ENCODE measurements around the gene SCG5.

Gene SCG5

DNA sequence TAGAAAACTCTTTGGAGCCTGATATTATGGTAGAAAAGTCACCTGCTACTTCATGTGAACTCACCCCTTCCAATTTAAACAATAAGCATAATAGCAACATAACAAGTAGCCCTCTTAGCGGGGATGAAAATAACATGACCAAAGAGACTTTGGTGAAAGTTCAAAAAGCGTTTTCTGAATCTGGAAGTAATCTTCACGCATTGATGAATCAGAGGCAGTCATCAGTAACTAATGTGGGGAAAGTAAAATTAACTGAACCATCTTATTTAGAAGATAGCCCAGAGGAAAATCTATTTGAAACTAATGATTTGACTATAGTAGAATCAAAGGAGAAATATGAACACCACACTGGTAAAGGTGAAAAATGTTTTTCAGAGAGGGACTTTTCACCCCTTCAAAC, 5.1 kb upstream of the SCG5 start:
- no peak for DNase-seq
- Histone ChIP-seq H3K27me3 (replicated peaks; ENCODE audit: insufficient read depth, low read length) (no peaks in the 10 kb centered on the region), H3K9ac (ENCODE audit: low read length) (no peak overlapping the region), H4K20me1 (ENCODE audit: insufficient read depth, low read length) (no peaks in the 10 kb centered on the region), H3K9me2 (replicated peaks; ENCODE audit: insufficient read depth, low read length) (no peaks in the 10 kb centered on the region), H3K4me1 (ENCODE audit: low read length) (no peaks in the 10 kb centered on the region), H3K36me3 (replicated peaks; ENCODE audit: insufficient read depth, low read length) (peaks cover 13% of the 10 kb centered on the region), H3K9me3 (replicated peaks; ENCODE audit: insufficient read depth, low read length) (no peaks in the 10 kb centered on the region), H3K4me3 (ENCODE audit: low read length) (no peak overlapping the region), H3K79me2 (ENCODE audit: low read length) (peaks cover 11% of the 10 kb centered on the region), H3K27ac (ENCODE audit: low read length) (no peak overlapping the region), H3K4me2 (ENCODE audit: low read depth, low read length) (no peak overlapping the region), H2AFZ (ENCODE audit: low read length) (no peak overlapping the region), H3F3A (ENCODE audit: insufficient read depth, low read length) (0 out of 2 replicates have a peak, but pooled peaks cover 3% of the 10 kb centered on the region)
- TF ChIP-seq EZH2 (optimal IDR thresholded peaks at IDR 0.05; ENCODE audit: low read depth, low read length) (no peak), EZH2phosphoT487 (IDR thresholded peaks at IDR 0.05; ENCODE audit: low read length) (no peak)

DNA sequence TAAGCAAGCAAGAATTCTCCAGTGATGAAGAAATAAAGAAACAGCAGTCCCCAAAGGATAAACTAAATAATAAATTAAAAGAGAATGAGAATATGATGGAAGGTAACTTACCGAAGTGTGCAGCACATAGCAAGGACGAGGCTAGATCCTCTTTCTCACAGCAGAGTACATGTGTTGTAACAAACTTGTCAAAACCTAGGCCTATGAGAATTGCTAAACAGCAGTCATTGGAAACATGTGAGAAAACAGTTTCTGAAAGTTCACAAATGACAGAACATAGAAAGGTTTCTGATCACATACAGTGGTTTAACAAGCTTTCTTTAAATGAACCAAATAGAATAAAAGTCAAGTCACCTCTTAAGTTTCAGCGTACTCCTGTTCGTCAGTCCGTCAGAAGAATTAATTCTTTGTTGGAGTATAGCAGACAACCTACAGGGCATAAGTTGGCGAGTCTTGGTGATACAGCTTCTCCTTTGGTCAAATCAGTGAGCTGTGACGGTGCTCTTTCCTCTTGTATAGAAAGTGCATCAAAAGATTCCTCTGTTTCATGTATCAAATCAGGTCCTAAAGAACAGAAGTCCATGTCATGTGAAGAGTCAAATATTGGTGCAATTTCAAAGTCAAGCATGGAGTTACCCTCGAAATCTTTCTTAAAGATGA, 4.5 kb upstream of the SCG5 start:
- Histone ChIP-seq H3K79me2 (ENCODE audit: low read length) (peaks cover 11% of the 10 kb centered on the region), H3K4me3 (ENCODE audit: low read length) (no peak overlapping the region), H3K9me3 (replicated peaks; ENCODE audit: insufficient read depth, low read length) (no peaks in the 10 kb centered on the region), H3K9me2 (replicated peaks; ENCODE audit: insufficient read depth, low read length) (no peaks in the 10 kb centered on the region), H3K27ac (ENCODE audit: low read length) (no peak overlapping the region), H2AFZ (ENCODE audit: low read length) (no peak overlapping the region), H4K20me1 (ENCODE audit: insufficient read depth, low read length) (no peaks in the 10 kb centered on the region), H3K27me3 (replicated peaks; ENCODE audit: insufficient read depth, low read length) (no peaks in the 10 kb centered on the region), H3K36me3 (replicated peaks; ENCODE audit: insufficient read depth, low read length) (peaks cover 13% of the 10 kb centered on the region), H3K4me2 (ENCODE audit: low read depth, low read length) (no peak overlapping the region), H3K9ac (ENCODE audit: low read length) (no peak overlapping the region), H3K4me1 (ENCODE audit: low read length) (no peaks in the 10 kb centered on the region), H3F3A (ENCODE audit: insufficient read depth, low read length) (0 out of 2 replicates have a peak, but pooled peaks cover 3% of the 10 kb centered on the region)
- TF ChIP-seq, protein P1, sequence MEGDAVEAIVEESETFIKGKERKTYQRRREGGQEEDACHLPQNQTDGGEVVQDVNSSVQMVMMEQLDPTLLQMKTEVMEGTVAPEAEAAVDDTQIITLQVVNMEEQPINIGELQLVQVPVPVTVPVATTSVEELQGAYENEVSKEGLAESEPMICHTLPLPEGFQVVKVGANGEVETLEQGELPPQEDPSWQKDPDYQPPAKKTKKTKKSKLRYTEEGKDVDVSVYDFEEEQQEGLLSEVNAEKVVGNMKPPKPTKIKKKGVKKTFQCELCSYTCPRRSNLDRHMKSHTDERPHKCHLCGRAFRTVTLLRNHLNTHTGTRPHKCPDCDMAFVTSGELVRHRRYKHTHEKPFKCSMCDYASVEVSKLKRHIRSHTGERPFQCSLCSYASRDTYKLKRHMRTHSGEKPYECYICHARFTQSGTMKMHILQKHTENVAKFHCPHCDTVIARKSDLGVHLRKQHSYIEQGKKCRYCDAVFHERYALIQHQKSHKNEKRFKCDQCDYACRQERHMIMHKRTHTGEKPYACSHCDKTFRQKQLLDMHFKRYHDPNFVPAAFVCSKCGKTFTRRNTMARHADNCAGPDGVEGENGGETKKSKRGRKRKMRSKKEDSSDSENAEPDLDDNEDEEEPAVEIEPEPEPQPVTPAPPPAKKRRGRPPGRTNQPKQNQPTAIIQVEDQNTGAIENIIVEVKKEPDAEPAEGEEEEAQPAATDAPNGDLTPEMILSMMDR (IDR thresholded peaks at IDR 0.05; ENCODE audit: low read length), result no peak
- TF ChIP-seq EZH2phosphoT487 (IDR thresholded peaks at IDR 0.05; ENCODE audit: low read length), result no peak
- TF ChIP-seq EZH2 (optimal IDR thresholded peaks at IDR 0.05; ENCODE audit: low read depth, low read length), result no peak
- no peak for DNase-seq

DNA sequence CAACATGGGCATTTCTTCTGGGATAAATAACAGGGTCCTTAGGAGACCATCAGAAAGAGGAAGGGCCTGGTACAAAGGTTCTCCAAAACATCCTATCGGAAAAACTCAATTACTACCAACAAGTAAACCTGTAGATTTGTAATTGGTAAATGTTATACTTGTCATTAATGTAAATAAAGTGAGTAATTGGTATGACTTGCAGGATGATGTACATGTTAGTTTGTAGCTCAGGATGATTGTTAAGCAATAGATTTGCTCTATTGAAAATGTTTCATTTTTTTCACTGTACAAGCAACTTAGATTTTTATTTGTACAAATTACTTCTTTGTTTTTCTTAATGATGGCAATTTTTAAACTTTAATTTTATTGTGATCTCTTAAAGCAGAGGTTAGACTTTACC, 3.8 kb upstream of the SCG5 start:
- H3K4me1 ChIP-seq (ENCODE audit: low read length), result no peaks in the 10 kb centered on the region
- TF ChIP-seq EZH2phosphoT487 (IDR thresholded peaks at IDR 0.05; ENCODE audit: low read length), result no peak

DNA sequence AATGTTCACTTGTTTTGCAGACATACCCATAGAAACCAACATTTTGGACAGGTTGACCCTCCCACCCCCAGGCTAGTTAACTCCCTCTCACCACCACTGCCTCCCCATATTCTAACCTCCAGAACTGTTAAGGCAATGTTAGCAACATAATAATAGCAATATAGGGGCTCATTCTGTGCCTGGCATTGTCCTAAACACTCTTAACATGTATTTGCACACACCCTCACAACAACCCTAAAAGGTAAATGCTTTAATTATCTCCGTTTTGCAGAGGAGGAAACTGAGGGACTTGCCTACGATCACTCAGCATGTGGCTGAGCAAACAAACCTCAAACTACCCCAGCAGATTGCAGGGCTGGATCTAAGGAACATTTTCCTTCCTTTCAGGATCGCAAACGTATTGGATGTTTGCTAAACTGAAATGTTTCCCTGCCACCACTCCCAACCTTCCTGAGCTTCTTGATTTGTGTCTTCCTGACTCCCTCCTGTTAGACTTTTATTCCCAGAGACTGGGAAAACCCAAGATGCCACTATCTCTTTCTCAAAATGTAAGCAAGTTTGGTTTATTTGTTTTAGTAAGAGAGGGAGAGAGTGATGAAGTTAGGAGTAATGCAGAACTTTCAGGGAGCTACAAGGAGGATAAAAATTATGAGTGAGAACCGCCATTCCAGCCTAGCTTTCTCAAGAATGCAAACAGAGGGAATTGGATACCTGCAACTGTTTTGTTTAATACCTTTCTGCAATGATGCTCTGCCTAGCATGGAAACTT, 1.3 kb downstream of the SCG5 start:
- H3K36me3 ChIP-seq (replicated peaks; ENCODE audit: insufficient read depth, low read length), result no peaks in the 10 kb centered on the region; the same call in 1 of the 2 replicates
- H3K9ac ChIP-seq (ENCODE audit: low read length), result no peak overlapping the region
- H4K20me1 ChIP-seq (ENCODE audit: insufficient read depth, low read length), result no peaks in the 10 kb centered on the region
- no peak overlapping the region for H3K4me3 ChIP-seq (ENCODE audit: low read length)
- H3K9me2 ChIP-seq (replicated peaks; ENCODE audit: insufficient read depth, low read length), result no peaks in the 10 kb centered on the region
- H2AFZ ChIP-seq (ENCODE audit: low read length), result no peak overlapping the region
- H3K4me2 ChIP-seq (ENCODE audit: low read depth, low read length), result no peak overlapping the region
- H3K27me3 ChIP-seq (replicated peaks; ENCODE audit: insufficient read depth, low read length), result no peaks in the 10 kb centered on the region
- H3K9me3 ChIP-seq (replicated peaks; ENCODE audit: insufficient read depth, low read length), result no peaks in the 10 kb centered on the region
- no peaks in the 10 kb centered on the region for H3K79me2 ChIP-seq (ENCODE audit: low read length)
- H3K4me1 ChIP-seq (ENCODE audit: low read length), result no peaks in the 10 kb centered on the region
- no peak for DNase-seq
- TF ChIP-seq, protein P1 (IDR thresholded peaks at IDR 0.05; ENCODE audit: low read length), result no peak
- TF ChIP-seq EZH2phosphoT487 (IDR thresholded peaks at IDR 0.05; ENCODE audit: low read length), result no peak
- no peak for TF ChIP-seq EZH2 (optimal IDR thresholded peaks at IDR 0.05; ENCODE audit: low read depth, low read length)
- H3F3A ChIP-seq (ENCODE audit: insufficient read depth, low read length), result no peaks in the 10 kb centered on the region
- no peak overlapping the region for H3K27ac ChIP-seq (ENCODE audit: low read length)

More for the DNA sequence above, 3.8 kb upstream of the SCG5 start:
- Histone ChIP-seq H3K79me2 (ENCODE audit: low read length) (peaks cover 11% of the 10 kb centered on the region), H3K27ac (ENCODE audit: low read length) (no peak overlapping the region), H3K36me3 (replicated peaks; ENCODE audit: insufficient read depth, low read length) (peaks cover 13% of the 10 kb centered on the region), H4K20me1 (ENCODE audit: insufficient read depth, low read length) (no peaks in the 10 kb centered on the region), H3K27me3 (replicated peaks; ENCODE audit: insufficient read depth, low read length) (no peaks in the 10 kb centered on the region), H3F3A (ENCODE audit: insufficient read depth, low read length) (0 out of 2 replicates have a peak, but pooled peaks cover 3% of the 10 kb centered on the region), H3K9me2 (replicated peaks; ENCODE audit: insufficient read depth, low read length) (no peaks in the 10 kb centered on the region), H2AFZ (ENCODE audit: low read length) (no peak overlapping the region), H3K9ac (ENCODE audit: low read length) (no peak overlapping the region), H3K4me3 (ENCODE audit: low read length) (no peak overlapping the region), H3K4me2 (ENCODE audit: low read depth, low read length) (no peak overlapping the region), H3K9me3 (replicated peaks; ENCODE audit: insufficient read depth, low read length) (no peaks in the 10 kb centered on the region)
- no peak for DNase-seq
